Activated T-helper 1 cell treated with anti-CD3 and anti-CD28 coated beads, Interleukin-2, amount 50 U/mL, for 16 hours (primary cell): ENCODE results near the gene SEMA6A.

Source experiments
- DNase-seq, 2 donors: peaks; one replicate each; pipeline ENCODE4 v3.0.0-alpha.2; 2020; ENCODE audit warnings: low read depth in 1 of 2, low spot score in 1 of 2

The SEMA6A gene

DNA sequence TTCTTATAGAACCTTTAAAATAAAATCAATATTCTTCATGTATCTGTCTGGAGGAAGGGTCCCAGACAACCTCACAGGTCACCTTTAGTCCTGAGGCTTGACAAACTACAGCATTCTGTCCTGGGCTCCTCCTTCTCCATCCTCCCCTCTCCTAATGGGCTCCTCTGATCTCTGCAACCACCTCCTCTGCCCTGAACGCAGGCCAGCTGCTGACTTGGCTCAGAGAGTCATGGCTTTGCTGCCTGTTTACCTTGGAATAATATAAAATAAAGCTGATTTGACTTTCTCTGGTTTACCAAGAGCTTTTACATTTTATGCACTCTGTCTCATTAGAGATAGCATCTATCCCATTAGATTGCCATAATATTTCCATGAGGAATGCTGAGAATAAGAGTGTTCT lies 159.4 kb downstream of the SEMA6A start:
- DNase-seq = no peak

DNA sequence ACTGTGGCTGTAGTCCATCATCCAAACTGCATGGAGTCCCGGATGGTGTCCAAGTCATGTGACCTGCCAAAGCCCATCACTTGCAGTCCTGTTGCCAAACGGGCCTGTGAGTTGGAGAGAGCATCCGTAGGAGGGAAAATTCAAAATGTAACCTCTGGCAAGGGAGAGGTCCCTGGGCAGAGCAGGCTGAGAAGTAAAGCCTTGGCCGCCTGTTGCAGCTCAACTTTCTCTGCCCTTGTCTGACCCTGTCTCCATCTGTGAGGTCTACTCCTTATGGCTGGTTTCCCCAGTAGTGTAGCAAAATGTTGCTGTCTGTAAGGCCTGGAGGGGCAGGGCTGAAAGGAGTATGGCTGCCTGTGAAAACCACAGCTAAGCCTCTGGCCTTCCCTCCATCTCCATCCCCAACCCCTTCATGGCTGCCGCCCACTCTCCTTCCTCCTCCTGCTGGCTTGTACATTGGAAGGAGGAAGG lies 163.5 kb downstream of the SEMA6A start:
- DNase-seq = no peak

GRCh38 chr5:116410336-116410890 lies 164.2 kb downstream of the SEMA6A start:
- no peak for DNase-seq

- no peak for DNase-seq
These were observed 164.9 kb downstream of the SEMA6A start for GRCh38 chr5:116409591-116410296.

DNA sequence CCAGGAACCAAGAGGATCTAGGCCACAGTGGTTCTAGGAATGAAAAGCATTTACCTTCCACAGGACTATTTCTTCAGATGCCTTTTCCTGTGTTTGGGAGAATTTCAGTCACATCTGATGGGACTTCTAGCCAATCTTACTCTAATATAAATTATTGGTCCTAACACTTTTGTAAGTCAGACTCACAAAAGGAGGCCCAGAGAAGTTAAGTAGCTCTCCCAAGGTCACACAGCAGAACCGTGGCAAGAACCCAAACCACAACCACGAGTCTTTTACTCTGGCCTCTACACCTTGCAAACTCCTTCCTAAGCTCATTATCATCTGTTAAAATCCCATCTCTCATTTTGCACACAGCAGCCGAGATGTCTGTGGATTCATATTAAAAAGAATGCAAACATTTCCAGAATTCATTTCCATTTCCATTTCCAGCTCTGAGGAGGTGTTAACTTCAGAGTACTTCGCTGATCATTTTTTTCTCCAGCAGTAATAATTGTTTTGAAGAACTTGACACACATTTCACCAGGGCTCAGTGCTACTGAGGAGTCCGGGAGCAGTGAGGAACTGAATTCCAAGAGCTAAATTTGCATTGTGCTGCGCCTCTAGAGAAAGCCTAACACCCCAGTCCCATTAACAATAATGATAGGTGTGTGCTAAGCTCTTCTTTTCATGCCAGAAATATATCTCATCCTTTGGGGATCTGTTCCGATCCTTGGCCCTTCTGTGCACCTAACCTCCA lies 168.1 kb downstream of the SEMA6A start:
- no peak for DNase-seq

DNA sequence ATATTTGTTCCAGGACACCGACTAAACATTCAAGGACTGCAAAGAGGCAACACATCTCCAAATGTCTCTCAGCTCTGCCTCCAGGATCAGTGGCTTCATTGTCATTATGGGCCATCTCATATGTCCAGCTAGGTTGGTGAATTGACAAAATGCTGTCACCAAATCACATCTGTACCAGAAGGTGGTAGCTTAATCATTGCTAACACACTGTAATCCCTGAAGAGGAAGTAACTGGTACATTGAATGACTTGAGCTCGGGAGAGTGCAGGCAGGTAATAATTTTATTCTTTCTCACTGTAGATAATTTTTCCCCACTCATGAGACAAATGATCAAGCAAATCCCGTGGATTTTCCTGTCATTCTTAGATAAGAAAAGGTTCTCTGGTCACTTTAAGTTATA lies 169.8 kb downstream of the SEMA6A start:
- no peak for DNase-seq

GRCh38 chr5:116404016-116404415 lies 170.6 kb downstream of the SEMA6A start:
- DNase-seq = no peak

- DNase-seq = no peak
These were observed 172.4 kb downstream of the SEMA6A start for GRCh38 chr5:116402235-116402634.

DNA sequence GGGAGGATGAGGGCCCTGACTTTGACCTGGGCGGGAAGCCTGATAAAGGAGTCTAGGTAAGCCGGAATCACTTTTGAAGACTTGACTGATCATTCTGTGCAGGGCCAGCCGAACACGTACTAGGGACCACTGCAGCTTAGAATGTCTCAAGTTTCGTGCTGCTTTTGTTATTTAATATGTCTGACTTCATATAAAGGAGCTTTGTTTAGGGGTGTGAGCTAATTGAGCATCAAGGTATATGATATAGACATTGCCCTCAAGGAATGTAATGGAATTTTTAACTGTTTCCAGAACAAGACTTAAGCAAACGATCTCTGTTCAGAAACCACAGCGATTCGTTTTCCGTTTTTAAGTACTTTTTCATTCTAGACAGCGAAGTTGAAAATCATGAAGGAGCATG lies 173.0 kb downstream of the SEMA6A start:
- no peak for DNase-seq

- DNase-seq = no peak
These were observed 178.0 kb downstream of the SEMA6A start for GRCh38 chr5:116396476-116397099.

DNA sequence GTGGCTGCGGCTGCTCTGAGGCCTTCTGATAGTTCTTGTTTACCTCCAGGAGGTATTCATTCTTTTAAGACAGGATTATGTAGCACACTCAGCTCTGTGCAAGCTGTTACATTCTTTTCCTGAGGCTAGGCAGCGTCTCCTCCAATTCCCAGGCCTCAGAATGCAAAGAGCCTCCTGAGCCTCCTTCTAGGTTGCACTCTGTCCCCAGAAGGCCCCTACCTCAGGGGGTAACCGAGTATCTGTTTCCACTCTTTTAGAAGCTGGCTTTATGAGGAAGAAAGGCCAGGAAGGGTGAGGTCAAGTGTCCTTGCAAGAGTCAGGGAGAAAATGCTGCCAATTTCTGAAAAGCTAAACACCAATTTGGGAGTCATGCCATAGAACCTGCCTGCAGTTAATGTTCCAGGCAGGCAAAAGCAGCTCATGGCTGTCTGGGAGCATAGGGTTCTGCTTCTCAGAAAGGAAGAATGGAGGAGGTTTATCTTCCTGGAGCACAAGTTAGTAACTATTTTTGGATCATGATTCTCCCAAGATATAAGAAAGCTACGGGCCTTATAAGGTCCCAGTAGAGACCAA lies 178.9 kb downstream of the SEMA6A start:
- no peak for DNase-seq

- no peak for DNase-seq
These were observed 179.4 kb downstream of the SEMA6A start for GRCh38 chr5:116395226-116395625.

- no peak for DNase-seq
These were observed 180.3 kb downstream of the SEMA6A start for GRCh38 chr5:116394186-116394867.
